Measurements from ENCODE around the gene KIF1A.
"Not testable (repeated sequence)": the region's sequence is repeated elsewhere in the genome, so short reads cannot be mapped to it uniquely, and the experiment has no call there.

Gene KIF1A

DNA sequence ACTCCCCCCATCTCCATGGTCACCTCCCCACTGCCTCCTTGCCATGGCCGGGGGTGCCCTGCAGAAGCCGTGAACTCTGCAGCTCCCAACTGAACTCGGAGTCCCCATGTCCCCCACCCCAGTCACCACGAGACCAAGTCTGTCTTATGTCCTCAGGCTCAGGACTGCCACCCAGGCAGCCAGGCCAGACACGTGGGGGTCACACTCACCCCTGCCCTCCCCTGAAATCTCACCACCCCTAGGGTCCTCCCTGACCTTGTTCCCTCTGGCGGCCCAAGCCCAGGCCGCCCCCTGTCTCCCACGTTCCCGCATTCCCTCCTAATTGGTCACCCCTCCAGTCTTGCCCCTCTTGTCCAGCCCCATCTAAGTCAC is 117.4 kb downstream of the KIF1A start:
- no peak for DNase-seq (ENCODE audit: low read depth)

DNA sequence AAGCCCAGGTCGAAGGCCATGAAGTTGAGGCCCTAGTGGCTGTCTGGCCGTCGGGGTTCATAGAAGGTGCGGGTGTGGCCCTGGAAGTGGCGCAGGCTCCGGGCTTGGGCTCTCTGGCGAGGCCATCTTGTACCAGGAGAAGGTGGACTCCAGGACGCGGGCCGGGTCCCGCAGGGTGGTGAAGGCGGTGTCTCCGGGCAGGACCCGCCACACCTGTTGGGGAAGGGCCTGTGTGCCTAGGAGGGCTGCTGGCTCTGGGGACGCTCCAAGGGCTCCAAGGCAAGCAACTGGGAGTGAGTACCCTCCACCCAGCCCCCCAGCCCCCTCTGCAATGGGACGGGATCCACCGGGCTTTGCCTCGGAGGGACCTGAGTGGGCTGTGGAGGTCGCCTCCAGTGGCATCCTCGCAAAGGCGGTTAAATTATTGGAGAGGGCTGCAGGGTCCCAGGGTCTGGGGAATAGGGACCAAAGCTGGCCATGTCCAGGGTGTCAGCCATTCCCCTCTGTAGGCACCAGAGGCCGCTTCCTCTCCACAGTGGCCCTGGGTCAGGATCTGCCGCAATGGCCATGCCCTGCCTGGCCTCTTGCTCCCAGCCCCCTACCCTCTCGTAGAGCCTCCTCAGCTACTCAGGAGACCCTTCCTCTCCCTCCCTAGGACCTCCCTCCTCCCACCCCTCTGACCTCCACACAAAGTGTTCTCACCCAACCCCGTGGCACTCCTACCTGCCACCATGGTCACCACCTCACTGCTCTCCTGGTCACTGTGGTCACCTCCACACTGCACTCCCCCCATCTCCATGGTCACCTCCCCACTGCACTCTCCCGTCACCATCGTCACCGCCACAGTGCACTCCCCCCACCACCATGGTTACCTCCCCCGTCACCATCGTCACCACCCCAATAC is 118.0 kb downstream of the KIF1A start:
- DNase-seq (ENCODE audit: low read depth): no peak

DNA sequence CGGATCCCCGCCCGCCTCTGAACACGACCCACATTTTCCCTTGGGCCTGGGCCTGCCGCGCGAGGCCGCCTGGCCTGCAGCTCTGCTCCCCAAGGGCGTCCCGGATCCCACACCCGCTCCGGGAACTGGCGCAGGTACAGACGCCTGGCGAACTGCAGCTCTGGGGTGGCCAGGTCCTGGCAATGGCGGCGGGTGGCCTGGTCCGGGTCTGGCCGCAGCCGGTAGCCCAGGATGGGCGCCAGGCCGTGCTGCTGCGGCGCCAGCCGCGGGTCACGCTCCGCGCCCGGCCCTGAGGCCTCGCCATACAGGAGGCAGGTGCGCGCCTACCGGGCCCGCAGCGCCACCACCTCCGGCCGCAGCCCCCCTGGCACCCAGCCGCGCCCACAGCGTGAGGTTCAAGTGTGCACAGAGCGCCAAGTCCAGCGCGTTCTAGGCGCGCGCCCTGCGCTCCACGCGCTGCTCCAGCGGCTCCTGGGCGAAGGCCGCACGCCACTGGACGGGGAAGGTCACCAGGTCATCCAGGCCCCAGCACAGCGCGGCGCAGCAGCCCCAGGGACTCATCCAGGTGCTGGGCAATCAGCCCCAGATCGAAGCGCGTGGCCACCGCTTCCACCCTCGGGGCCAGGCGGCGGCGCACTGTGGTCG is 118.8 kb downstream of the KIF1A start:
- no peak for DNase-seq (ENCODE audit: low read depth)

DNA sequence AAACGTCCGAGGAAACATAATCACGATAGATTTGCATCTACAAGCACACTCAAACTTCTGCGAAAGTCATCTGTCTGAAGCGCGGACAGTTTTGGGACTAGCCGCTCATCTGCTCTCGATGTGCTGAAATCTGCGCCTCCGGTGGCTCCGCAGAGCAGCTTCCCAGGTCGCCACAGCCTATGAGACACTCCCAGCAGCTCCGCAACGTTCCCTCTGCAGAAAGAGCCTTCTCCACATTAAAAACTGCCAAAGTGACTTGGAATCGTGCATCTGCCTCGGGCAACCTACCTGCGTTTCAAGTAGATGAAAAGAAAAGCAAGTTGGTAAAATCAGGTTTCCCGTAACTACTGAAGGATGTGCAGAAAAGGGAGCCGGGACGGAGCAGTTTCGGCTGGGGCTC is 119.4 kb downstream of the KIF1A start:
- not testable (repeated sequence) for DNase-seq (ENCODE audit: low read depth)

DNA sequence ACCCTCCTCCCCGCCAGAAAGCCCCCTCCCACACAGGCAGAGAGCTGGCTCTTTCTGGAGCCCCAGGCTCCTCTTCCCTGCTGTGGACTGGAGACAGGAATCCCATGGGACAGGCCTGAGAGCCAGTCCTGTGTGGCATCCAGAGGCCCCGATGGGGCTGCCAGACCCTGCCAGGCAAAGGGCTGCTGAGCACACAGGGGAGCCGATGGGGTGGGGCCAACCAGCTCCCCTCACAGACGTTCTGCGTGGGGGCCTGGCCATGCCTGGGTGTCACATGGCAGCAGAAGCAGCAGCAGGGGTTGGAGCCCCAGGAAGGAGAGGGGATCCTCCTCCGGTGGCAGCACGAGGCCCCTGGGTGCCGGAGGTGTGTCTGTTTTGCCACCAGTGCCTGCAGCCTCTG is 120.2 kb downstream of the KIF1A start:
- not testable (repeated sequence) for DNase-seq (ENCODE audit: low read depth)

DNA sequence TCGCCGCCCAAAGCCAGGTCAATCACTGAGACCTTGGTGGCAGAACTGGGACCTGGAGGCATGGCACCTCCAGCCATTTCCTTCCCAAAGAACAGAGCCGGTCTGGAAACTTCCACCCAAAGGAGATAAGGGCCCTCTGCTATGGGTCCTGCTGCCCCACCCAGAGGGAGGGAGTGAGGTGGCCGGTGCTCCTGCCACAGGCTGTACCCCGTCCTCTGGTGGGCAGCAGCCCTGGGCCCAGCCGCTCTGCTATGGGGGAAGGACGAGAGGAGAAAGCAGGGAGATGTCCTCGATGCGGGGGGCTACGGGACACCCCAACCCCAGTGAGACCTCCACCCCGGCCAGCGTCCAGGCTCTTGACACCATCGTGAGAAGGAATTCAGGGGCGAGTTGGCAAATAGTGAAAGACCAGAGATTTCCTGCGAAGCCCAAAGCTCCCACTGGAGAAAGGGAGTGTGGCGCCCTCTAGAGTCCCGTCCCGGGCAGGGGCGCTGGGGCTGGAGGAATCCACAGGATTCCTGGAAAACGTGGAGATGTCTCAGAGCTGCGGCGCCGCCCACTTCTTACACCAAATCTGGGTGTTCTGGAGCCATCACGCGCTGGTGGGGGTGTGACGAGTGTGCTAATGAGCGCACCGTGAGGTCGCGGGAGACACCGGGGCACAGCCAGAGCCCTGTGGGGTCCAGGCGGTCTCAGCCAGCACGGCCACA is 121.0 kb downstream of the KIF1A start:
- not testable (repeated sequence) for DNase-seq (ENCODE audit: low read depth)

DNA sequence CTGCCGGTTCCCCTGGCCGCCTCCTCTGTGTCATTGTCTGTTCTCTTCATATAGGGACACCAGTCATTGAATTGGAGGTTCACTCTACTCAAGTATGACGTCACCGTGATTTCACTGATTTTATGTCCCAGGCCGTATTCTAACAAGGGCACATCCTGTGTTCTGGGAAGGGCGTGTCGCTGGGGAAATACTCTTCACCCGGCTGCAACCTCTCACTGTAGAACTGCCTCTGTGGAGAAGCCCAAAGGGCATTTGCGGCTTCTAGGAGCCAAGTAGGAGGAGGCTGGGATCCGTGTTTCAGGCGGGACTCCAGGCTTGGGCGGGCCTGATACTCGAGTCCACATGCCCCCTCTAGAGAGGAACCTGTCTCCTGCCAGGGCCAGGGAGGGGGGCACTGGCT is 123.5 kb downstream of the KIF1A start:
- not testable (repeated sequence) for DNase-seq (ENCODE audit: low read depth)

DNA sequence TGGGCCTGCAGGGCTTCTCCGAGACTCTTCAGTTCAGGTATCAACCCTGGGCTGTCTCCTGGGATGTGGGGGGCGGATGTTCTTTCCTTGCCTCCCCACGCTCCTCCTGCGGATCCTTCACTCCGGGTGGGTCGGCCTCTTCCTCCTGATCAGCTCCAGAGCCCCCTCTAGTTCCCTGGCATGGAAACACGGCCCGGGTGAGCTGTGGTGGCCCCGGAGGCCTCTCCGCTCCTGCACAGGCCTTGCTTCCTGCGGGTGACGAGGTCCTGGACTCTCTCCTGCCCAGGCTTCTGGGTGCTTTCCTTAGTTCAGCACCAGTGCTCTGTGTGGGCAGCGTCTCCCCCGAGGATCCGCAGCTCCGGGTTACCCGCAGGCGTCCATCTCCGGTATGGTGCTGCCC is 124.4 kb downstream of the KIF1A start:
- DNase-seq (ENCODE audit: low read depth): not testable (repeated sequence)

DNA sequence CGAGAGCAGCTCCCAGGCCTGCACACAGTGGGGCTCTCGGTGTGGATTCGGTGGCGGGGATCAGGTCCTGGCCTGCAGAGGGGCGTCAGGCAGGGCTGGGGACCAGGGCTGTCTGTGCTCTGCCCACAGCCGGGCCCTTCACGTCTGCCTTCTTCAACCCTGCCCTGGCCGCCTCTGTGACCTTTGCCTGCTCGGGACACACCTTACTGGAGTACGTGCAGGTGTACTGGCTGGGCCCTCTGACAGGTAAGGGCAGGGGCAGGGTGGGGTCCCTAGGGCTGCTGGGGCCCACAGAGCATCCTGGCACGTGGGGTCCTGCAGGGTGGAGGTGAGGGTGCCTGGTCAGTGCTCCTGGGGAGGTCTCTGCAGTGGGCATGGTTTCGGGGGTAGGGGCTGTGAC is 125.7 kb downstream of the KIF1A start:
- DNase-seq (ENCODE audit: low read depth): not testable (repeated sequence)

DNA sequence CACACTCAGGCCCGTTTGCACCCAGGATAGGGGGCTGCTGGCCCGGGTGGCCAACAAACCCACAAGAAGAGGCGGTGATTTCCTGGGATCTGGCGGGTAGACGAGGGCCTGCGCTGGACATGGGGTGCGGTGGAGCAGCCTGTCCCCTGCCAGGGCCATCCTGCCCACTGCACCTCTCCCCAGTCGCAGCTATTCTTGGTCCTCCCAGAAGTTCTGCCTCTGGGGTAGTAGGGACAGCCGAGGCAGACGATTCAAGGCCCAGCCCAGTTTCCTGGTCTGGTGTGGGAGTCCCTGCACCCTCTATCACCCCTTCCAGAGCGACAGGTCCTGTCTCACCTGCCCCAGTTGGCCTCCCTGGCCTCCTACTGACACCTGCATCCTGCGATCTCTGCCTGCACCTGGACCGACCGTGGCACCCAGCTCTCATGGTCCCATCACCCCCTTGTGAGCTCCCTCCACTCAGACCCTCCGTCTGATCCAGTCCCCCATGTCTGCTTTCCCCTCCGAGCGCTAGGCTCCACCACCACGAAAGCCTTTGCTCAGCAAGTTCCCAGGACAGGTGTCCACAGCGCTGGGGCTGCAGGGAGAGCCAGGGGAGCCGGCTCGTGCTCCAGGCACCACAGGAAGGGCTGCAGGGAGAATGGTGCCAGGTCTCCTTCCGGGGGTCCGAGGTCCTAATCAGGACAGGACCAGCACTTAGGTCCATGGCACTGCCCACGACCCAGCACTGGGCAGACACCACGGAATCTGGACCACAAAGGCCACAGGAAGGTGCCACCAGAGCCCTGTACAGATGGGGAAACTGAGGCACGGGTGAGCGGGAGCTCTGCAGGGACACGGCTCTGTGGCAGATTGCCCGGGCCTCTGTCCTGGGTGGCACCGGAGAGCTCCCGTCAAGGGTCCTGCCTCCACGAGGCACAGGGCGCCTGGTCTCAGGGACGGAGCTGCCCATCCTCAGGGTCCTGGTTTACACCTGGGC is 127.1 kb downstream of the KIF1A start:
- DNase-seq (ENCODE audit: low read depth): not testable (repeated sequence)

DNA sequence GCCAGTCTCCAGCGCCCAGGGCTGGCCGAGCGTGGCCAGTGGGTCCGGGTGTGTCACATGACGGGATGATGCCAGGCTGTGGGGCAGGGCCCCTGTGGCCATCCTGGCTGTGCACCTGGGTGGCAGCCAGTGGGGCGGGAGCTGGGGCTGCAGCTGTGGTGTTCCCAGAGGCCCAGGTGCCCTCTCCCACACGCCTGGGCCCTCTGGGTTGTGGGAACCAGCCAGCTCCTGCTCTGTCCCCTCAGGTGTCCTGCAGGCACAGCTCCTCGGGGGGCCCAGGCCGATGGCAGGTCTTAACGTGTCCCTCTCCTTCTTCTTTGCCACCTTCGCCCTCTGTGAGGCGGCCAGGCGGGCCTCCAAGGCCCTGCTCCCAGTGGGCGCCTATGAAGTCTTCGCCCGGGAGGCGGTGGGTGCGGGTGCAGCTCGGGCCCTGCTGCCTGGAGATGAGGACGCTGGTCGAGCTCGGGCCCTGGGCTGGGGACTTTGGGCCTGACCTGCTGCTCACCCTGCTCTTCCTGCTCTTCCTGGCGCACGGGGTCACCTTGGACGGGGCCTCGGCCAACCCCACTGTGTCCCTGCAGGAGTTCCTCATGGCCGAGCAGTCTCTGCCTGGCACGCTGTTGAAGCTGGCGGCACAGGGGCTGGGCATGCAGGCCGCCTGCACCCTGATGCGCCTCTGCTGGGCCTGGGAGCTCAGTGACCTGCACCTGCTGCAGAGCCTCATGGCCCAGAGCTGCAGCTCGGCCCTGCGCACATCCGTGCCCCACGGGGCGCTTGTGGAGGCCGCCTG is 128.2 kb downstream of the KIF1A start, which contains the start of gene AQP12A:
AQP12A (plus strand) TSS at position 236 of the 790 bp plus-strand sequence; CDS start at position 284, 48 bp downstream.
- DNase-seq (ENCODE audit: low read depth): not testable (repeated sequence)

DNA sequence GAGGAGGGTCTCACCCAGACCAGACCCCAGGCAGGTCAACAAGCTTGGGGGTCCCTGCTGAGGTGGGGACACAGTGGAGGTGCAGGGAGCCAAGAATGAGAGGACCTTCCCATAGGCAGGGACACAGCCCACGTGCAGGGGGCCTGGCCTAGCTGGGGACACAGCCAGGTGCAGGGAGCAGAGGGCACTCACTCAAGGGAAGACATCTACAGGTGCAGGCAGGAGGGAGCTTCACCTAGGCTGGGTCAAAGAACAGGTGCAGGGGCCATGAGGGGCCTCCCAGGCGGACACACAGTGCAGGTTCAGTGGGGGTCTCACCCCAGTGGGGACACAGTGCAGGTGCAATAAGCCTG is 129.0 kb downstream of the KIF1A start:
- not testable (repeated sequence) for DNase-seq (ENCODE audit: low read depth)

DNA sequence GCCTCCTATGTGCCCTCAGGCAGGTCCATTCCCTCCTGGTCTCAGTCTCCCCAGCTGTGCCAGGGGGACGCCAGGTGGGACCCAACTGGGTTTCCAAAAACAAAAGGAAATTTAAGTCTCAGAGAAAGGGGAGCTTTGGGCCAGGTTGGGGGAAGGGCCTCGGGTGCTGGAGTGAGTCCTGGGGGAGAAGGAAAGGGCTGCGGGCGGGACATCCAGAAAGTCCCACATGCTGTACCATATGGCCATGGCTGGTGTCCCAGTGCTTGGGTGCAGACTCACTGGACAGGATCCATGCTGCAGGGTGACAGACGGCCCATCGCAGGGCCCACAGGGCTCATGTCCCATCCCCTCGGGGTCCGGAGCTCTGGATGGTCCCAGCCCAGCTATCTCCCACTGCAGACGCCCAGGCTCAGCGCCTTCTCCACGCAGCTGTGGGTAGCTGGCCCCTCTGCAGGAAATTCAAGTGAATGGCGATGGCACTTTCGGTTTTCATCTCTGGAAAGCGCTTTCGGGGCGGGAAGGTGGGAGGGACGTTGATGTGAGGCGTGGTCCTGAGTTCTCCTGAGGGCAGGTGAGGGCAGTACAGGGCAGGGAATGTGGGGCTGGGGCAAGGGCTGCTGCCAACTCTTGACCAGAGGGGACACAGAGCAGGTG is 129.5 kb downstream of the KIF1A start:
- DNase-seq (ENCODE audit: low read depth): not testable (repeated sequence)

DNA sequence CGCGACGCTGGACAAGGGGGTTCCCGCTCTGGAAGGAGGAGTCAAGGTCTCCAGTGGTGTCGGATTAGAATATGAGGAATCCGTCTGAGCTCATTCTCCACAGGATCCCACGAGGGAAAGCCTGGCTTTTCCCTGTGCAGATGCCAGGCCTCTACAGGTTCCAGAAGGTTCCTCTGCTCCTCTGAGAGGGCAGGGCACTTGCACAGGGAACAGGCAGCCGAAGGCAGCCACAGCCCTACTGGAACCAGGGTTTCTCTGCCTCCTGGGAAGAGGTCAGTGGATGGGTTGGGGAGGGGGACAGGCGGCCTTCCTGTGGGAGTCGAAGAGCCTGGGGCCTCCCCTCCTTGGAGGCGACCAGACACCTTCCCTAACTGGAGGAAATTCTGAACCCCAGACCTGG is 130.0 kb downstream of the KIF1A start:
- no peak for DNase-seq (ENCODE audit: low read depth)

DNA sequence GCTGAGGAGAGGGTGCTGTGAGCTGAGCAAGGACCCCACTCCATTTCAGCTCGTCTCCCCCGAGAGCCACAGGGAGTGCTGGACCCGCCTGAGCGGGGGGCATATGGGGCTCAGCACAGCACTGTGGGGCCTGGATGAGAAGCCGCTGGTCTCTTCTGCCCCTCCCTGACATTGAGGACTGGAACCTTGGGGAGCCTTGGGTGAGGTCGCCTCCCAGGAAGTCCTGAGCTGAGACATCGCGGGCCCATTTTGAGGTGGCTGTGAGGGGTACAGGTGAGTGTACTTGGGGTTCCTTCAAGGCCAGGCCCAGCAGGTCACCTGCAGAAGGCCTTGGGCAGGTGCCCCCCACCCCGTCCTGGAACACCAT is 131.5 kb downstream of the KIF1A start:
- no peak for DNase-seq (ENCODE audit: low read depth)

DNA sequence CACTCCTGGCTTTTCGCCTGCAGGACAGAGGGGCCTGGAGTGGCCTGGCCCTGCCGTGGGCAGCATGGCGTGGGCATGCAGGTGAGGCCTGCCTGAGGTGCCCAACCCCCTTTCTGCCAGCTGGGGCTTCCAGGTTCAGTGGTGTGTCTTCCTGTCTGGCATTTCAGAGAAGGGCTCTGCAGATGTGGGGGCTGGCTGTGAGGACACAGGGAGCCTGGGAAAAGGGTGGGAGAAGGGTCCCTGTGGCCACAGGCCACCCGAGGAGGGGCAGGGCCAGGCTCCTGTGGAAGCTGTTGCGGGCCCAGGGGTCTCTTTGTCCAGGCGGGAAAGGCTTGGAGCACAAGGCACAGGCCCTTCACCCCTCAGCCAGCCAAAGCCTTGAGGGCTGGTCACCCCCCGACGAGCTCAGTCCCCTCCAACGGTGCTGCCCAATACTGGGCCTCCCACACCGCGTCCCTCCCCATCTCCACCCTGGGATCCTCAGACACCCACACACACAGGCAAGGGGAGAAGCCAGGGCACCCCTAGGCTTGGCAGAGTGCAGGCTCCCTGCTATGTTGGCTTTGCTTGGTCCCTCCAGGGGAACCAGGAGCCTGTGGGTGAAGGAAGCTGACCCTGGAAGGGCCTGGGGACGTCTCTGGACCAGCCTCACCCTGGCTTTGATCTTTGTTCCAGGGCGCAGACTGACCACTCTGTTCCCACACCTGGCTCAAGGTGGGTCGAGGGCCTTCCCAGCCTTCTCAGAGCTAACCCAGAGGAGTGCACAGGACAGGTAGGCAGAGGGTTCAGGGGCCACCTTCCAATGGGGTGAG is 132.1 kb downstream of the KIF1A start:
- no peak for DNase-seq (ENCODE audit: low read depth)

DNA sequence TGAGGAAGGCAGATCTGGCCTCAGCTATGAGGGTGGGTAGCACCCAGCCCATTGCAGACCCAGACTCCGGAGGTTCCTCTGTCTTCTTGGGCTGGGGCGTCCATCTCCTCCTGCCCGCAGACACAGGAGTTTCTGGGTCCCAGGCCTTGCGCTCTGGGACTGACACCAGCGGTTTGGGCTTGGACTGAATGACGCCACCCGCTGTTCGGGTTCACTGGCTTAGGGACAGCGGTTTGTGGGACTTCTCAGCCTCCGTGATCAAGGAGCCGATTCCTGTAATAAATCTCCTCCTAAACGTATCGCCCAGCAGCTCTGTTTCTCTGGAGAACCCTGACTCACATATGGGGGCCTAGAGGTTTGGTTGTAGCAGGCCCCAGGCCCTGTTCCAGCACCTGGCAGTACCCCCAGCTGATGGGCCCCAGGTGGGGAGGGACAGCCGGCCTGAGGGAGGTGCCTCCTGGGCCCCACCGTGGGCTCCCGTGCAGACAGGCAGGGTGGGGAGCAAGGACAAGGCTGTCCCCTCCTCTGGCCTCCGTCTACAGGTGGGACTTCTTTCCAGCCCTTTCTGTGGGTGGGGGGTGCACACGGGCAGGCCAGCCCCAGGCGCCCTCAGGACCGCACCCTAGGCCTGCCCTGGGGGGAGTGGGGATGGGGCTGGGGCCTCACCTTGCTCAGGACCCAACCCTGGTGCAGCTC is 132.8 kb downstream of the KIF1A start:
- no peak for DNase-seq (ENCODE audit: low read depth)

DNA sequence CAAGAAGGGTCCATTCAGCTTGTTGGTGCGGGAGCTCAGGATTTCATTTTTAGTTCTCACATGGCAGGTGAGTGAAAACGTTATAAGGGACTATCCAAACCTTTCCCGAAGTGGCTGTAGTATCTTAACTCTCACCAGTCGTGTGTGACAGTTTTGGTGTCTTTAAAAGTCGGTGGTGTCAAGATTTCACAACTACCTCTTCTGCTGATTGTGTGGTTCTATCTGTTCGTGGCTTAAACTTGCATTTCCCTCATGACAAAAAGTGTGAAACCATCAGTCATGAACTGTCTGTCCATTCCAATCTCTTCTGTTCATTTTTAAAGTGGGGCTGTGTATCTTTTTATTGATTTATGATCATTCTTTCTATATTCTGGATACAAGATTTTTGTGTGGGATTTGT is 133.6 kb downstream of the KIF1A start:
- no peak for DNase-seq (ENCODE audit: low read depth)

Data from stromal cell of bone marrow (primary cell).